Measurements from ENCODE around the gene MRPL1.
"Not testable (repeated sequence)": the region's sequence is repeated elsewhere in the genome, so short reads cannot be mapped to it uniquely, and the experiment has no call there.

Gene MRPL1

DNA sequence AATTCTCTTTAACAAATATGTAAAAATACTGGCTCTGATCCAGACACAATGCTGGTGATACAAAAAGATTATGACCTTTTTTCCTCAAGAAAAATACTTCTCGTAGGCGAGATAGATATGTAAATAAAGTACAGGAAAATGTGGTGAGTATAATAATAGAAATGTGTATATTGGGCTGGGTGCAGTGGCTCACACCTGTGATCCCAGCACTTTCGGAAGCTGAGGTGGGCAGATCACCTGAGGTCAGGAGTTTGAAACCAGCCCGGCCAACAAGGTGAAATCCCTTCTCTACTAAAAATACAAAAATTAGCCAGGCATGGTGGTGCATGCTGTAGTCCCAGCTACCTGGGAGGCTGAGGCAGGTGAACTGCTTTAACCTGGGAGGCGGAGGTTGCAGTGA, 55.0 kb downstream of the MRPL1 start:
- no peak for DNase-seq

DNA sequence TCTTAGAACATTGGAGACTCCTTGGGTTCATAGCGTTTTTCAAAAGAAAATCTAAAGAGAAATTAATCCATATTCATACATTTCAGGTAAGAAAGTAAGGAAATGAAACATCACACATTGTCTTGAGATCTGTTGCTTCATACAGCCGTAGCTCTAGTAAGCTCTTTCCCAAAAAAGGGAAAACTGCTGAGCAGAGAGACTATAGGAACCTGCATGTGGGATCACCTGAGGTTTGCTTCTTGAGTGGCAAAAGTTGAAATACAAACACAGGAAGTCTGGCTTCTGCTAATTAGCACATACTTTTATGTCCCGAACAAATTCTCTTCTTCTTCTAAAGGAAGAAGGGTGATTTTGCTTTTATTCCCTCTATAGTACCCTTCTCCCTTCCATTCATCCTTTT, 57.7 kb downstream of the MRPL1 start:
- no peak for DNase-seq

DNA sequence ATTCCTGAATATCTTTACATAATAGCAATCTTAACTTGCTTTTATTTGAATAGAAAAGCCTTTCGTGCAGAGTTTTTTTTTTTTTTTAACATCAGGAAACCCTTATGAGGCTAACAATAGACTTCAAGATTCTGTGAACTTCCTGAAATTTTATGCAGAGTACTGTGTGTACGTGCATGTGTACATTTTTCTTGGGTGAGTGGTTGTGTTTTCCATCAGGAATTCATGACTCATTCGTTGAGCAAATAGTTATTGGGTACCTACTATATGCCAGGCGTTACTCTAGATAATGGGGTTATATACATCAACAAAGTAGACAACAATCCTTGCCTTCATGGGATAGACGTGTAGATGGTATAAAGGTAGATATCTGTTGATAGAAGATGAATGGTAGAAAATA, 59.1 kb downstream of the MRPL1 start:
- DNase-seq, result no peak

DNA sequence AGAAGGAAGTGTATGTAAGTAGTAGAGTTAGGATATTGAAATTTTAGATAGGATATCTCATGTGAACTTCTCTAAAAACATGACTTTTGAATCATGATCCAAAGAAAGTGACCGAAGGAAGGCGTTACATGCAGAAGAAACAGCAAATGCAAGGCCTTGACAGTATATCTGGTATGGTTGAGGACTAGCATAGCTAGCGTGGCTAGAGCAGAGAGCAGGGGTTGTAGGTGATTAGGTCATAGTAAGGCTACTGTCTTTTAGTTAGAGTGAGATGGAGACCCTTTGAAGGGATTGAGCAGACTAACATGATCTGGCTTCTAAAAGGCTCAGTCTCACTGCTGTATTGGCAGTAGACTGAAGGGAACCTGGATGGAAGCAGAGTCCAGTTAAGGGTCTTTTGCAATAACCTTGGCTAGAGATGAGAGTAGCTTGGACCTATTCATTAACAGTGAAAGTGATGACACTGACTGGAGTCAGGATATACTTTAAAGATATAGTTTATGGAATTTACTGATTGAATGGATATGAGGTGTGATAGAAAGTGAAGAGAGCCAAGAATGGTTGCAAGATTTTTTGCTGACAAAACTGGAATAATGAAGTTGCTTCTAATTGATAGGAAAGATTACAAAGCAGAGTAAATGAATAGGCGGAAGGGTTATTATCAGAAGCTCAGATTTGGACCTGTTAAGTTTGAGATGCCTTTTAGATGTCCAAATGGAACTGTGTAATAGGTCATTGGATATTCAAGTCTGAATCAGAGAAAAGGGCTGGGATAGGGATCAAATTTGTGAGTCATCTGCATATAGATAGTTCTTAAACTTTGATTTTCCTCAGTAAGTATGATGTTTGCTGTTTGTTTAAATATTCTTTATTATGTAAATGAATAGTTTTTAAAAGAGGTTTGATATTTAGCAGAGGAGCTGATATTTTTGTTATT, 59.8 kb downstream of the MRPL1 start:
- no peak for DNase-seq

DNA sequence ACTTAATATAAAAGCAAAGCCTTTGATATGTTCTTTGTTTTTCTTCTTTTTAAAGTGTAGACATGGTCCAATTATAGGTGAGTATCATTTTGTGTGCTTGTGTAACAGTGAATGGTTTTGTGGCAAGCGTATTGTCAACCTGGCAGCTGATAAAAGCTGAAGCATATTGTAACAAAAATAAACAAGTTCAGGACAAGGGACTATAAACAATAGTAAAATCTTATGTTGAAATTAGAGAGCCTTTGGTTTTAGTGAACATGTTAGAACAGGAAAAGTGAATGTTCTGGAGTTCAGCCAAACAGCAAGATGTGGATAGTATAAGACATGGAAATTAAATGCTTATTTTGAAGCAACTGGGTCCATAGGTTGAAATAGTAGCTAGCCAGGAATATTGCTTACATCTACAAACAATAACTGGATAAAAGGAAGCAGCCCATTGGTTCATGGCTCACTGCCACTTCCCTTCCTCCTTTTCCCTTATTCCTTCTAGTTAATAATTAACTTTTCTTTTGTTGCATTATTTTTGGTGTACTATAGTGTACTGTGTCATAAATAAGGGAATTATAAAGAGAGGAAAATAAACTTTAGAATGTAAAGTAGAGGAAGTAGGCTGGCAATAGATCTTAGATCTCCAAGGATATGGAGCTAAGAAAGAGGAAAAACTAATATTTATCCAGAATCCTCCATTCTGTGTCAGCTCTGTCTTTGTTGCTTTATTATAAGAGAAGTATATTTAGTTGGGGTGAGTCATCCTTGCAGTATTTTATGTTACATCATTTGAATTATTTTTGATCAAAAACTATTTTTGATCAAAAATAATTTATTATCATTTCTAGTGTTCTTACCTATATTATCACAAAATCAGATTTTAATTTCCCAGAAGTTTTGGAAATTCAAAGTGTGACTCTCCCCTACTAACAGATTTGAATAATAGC, 65.6 kb downstream of the MRPL1 start:
- DNase-seq, result no peak

DNA sequence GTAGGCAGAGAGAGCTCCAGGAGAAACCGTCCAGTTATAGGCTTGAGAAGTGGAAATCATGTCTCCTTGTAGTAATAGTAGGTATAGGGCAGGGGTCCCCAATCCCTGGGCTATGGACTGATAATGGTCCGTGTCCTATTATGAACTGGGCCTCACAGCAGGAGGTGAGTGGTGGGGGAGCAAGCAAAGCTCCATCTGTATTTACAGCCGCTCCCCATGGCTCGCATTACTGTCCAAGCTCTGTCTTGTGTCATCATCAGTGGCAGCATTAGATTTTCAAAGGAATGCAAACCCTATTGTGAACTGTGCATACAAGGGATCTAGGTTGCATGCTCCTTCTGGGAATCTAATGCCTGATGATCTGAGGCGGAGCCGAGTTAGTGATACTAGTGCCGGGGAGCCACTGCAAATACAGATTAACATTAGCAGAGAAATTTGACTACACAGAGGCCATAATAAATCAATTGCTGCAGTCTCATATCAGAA, 67.6 kb downstream of the MRPL1 start:
- no peak for DNase-seq

DNA sequence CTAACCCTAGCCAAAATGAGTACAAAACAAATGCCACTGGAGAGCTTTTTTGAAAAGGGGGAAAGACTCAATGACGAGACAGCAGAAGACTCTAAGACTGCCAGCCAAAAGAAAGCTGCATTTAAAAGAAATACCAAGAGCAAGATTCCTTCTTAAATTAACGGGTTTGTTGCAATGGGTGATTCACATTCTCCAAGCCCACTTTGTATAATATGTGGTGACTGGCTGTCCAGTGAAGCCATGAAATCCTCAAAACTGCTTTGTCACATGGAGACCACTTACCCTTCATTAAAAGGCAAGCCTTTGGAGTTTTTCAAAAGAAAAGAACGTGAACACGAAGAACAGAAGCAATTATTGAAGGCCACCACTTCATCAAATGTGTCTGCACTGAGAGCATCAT, 68.2 kb downstream of the MRPL1 start:
- DNase-seq, result no peak

DNA sequence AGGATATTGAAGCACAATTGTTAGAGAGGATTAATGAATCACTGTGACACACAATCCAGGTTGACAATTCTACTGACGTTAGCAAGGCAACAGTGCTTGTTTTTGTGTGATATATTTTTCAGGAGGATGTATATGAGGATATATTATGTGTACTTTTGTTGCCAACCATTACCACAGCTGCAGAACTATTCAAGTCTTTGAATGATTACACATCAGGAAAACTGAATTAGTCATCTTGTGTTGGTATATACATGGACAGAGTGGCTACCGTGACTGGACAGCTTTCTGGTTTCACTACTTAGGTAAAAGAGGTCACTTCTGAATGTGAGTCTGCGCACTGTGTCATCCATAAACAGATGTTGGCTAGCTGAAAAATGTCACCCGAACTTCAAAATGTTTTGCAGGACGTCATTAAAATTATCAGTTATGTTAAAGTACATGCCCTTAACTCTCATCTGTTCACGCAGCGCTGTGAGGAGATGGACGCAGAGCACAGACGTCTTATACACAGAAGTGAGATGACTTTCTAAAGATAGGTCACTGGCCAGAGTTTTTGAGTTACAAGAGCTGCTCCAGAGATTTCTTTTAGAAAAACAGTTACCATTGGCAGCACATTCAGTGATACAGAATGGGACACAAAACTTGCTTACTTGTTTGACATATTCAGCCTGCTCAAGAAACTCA, 69.0 kb downstream of the MRPL1 start:
- DNase-seq, result no peak

DNA sequence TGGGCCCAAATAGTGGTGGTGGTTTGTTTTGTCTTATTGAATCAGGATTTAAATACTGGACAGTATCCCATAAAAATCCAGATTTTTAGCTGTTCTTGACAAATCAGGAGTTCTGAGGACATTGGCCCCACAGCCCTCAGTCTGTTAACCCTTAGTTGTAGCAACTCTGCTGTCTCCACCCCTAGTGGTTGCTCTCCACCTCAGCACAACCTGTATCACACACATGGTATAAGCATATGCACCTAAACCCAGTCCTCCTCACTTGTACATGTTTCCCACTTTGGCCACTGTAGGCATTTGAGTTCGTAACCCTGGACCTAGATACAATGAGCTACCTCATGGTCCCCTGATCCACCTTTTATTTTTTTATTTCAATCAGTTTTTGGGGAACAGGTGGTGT, 75.9 kb downstream of the MRPL1 start:
- no peak for DNase-seq

DNA sequence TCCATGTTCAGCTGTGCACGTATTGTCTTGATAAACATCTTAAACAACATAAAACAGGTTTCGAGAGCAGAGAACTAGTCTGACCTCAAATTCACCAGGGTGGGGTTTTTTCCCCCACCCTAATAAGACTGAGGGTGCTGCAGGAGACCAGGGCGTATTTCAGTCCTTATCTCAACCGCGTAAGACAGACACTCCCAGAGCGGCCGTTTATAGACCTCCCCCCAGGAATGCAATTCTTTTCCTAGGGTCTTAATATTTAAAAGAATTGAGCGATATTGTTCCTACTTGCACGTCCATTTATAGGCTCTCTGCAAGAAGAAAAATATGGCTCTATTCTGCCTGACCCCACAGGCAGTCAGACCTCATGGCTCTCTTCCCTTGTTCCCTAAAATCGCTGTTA, 83.3 kb downstream of the MRPL1 start:
- DNase-seq, result not testable (repeated sequence)

DNA sequence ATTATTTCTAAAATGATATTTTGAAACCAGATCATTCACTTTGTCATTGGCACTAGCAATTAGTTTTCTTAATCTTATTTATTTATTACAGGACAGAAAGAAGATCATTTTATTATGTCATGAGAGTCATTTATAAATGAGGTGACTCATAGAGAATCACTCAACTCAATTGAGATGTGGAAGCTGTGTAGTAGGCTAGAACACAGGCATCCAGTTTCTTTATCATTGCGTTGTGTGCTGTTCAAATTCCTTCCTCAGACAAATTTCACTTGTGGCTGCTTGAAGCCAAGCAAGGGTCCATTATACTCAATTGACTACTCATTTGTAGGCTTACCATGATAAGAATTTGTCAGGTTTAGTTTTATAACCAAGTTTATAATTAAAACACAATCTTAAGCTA, 87.6 kb downstream of the MRPL1 start:
- no peak for DNase-seq

DNA sequence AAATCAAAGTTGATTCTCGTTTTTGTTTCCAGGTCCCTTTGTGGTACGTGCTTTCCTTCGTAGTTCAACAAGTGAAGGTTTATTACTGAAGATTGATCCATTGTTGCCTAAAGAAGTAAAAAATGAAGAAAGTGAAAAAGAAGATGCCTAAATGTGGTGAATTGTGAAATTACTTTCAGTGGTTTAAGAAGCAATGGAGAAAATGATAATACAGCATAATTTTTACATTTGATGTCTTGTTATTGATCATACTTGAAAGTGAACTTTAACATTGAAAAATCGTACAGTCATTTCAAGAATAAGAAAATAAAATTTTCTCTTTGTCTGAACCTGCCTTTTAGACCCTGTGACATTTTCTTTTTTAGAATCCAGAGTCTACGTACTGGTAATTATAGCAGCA, 89.8 kb downstream of the MRPL1 start:
- no peak for DNase-seq

DNA sequence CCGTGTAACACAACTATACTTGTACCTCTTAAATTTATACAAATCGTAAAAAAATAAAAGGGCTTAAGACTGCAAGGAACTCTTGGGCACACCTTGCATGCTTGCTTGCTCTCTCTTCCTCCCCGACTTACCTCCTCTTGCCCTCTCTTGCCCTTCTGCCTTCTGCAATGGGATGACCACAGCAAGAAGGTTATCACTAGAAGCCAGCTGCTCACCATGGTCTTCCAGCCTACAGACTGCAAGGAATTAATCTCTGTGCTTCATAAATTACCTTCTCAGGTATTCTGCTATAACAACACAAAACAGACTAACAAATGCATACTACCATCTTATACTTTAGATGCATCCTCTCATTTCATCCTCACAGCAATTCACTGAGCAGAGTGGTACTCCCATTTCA, 92.1 kb downstream of the MRPL1 start:
- DNase-seq, result no peak

DNA sequence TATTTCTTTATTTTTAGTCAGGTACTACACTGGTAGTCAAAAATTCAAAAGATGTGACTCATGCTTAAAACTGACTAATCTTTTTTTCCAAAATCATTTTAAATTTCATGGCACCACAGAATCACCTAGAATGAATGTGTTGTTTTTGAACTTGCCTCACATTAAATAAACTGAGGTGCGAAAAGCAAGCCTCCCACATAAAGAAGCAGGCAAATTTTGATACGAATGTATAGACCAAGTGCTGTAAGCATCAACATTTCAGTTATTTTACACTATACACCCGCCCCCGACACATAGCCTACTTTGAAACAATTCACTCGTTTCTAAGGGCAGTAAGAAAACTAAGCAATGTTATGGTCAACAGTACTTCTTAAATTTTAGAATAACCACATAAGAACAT, 94.3 kb downstream of the MRPL1 start:
- DNase-seq, result no peak

DNA sequence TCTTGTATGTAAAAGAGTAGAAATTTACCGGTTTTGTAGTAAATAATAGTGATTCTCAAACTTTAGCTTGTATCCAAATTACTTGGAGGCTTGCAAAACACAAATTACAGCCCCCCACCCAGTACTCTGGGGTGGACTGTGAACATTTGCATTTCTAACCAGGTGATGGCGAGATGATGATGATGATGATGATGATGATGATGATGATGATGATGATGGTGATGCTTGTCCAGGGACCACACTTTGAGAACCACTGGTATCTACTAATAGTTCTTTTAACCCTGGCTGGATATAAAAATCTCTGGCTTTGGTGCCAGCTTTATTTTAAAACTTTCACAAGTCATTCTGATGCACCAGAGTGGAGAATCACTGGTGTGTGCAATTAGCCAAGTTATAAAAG, 96.3 kb downstream of the MRPL1 start:
- no peak for DNase-seq

DNA sequence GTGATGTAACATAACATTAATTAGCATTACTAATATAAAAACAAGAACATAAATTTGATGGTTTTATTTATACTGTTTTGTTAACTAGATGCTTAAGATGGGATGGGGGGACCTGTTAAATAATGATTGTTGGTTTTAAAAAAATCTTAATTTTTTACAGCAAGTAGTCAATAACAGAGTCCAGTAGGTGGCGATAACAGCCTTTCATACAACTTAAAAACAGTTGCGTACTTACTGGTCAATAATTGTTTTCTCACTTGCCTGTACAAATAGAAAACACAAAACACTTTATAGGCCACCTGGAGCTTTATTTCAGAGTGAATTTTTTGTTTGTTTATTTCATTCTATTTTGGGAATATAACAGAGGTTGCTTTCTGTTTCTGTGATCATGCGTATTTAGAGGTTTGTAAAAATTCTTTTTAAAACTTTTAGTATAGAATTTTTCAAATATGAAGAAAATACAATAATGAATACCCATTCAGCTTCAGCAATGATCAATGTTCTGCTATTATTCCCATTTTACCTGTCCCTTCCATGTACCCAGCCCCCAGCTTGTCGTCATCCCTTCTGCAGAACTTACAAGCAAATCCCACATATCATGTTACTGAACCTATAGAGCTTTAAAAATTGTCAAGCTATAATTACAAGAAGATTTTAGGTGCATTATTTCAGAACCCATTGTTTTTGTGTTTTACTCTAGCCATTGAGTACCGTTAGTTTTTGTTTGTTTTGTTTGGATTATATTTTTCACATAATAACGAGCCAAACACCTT, 97.1 kb downstream of the MRPL1 start:
- DNase-seq, result peak; percentile 25 to 77

DNA sequence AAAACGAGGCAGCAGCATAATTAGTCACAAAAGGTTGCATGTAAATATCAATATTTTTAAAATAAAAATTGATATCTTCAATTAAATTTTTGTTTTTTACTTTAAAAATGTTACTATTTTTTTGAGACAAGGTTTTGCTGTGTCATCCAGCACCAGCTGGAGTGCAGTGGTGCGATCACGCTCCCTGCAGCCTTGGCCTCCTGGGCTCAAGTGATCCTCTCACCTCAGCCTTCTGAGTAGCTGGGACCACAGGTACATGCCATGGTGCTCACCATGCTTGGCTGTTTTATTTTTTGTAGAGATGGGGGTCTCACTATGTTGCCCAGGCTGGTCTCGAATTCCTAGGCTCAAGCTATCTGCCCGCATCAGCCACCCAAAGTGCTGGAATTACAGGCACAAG, 97.7 kb downstream of the MRPL1 start:
- DNase-seq, result peak in 1 of 2 experiments; percentile 2

DNA sequence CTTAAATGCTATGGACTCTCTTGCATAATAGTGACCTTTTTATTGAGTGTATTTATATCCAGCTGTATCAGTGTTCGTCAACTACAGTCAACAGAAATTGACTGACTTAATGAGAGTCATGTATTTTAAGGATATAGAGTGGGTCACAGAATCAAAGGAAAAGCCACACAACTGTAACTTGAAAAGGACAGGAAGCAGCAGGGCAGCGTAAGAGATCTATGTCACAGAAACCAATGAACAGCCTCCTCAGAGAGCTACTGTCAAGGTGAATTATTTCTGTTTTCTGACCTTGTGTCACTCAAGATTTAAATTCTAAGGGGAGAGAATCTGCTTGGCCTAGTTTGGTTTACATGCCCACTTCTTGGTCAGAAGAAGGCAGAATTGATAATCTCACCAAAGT, 100.4 kb downstream of the MRPL1 start:
- DNase-seq, result no peak

DNA sequence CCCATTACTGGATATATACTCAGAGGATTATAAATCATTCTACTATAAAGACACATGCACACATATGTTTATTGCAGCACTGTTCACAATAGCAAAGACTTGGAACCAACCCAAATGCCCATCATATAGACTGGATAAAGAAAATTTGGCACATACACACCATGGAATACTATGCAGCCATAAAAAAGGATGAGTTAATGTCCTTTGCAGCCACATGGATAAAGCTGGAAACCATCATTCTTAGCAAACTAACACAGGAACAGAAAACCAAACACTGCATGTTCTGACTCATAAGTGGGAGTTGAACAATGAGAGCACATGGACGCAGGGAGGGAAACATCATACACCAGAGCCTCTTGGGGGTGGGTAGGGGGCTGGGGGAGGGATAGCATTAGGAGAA, 111.0 kb downstream of the MRPL1 start:
- not testable (repeated sequence) for DNase-seq

DNA sequence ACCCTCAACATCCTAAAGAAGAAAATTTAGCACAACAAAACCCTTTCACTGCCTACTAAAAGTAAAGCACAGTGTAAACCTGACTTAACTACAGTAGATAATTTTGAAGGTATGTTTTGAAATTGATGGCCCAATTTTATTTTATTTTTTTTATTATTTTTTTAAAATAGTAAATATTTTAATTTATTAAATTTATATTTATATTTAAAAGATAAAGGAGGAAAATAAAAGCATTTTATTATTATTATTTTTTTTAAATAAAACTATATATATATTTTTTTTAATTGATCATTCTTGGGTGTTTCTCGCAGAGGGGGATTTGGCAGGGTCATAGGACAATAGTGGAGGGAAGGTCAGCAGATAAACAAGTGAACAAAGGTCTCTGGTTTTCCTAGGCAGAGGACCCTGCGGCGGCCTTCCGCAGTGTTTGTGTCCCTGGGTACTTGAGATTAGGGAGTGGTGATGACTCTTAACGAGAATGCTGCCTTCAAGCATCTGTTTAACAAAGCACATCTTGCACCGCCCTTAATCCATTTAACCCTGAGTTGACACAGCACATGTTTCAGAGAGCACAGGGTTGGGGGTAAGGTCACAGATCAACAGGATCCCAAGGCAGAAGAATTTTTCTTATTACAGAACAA, 120.4 kb downstream of the MRPL1 start:
- not testable (repeated sequence) for DNase-seq

DNA sequence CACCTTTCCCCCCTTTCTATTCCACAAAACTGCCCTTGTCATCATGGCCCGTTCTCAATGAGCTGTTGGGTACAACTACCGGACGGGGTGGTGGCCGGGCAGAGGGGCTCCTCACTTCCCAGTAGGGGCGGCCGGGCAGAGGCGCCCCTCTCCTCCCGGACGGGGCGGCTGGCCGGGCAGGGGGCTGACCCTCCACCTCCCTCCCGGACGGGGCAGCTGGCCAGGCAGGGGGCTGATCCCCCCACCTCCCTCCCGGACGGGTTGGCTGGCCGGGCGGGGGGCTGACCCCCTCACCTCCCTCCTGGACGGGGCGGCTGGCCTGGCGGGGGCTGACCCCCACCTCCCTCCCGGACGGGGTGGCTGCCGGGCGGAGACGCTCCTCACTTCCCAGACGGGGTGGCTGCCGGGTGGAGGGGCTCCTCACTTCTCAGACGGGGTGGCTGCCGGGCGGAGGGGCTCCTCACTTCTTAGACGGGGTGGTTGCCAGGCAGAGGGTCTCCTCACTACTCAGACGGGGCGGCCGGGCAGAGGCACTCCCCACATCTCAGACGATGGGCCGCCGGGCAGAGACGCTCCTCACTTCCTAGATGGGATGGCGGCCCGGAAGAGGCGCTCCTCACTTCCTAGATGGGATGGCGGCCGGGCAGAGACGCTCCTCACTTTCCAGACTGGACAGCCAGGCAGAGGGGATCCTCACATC, 121.1 kb downstream of the MRPL1 start:
- DNase-seq, result not testable (repeated sequence)

Data from NCI-H446 (cell line).